ENCODE results near the gene CDAN1. TPM values are rescaled to one million over a fixed set of nuclear protein-coding genes. Genes with fewer than 3 reads are reported as not detected.
"Not testable (repeated sequence)": the region's sequence is repeated elsewhere in the genome, so short reads cannot be mapped to it uniquely, and the experiment has no call there.

Gene CDAN1
- total RNA-seq, 1 donor from 2014 or later, result 10.9 TPM

- DNase-seq, result no peak
Measured at GRCh38 chr15:42707873-42708544, 28.9 kb downstream of the CDAN1 start.

- no peak for DNase-seq
Measured at GRCh38 chr15:42707068-42707467, 29.9 kb downstream of the CDAN1 start.

- no peak for DNase-seq
Measured at GRCh38 chr15:42705336-42705735, 31.6 kb downstream of the CDAN1 start.

- DNase-seq, result no peak
Measured at GRCh38 chr15:42704492-42704926, 32.4 kb downstream of the CDAN1 start.

- no peak for DNase-seq
Measured at GRCh38 chr15:42696626-42697025, 40.3 kb downstream of the CDAN1 start.

- no peak for DNase-seq
Measured at GRCh38 chr15:42695527-42696071, 41.3 kb downstream of the CDAN1 start.

- DNase-seq, result no peak
Measured at GRCh38 chr15:42694398-42694797, 42.5 kb downstream of the CDAN1 start.

GRCh38 chr15:42693942-42694341 is 43.0 kb downstream of the CDAN1 start:
- no peak for DNase-seq

GRCh38 chr15:42693496-42693895 is 43.4 kb downstream of the CDAN1 start:
- no peak for DNase-seq

GRCh38 chr15:42692997-42693396 is 43.9 kb downstream of the CDAN1 start:
- no peak for DNase-seq

GRCh38 chr15:42692536-42692935 is 44.4 kb downstream of the CDAN1 start:
- no peak for DNase-seq

GRCh38 chr15:42691770-42692169 is 45.2 kb downstream of the CDAN1 start:
- no peak for DNase-seq

- no peak for DNase-seq
Measured at GRCh38 chr15:42691308-42691707, 45.6 kb downstream of the CDAN1 start.

- no peak for DNase-seq
Measured at GRCh38 chr15:42688301-42688700, 48.6 kb downstream of the CDAN1 start.

- no peak for DNase-seq
Measured at GRCh38 chr15:42687740-42688139, 49.2 kb downstream of the CDAN1 start.

- no peak for DNase-seq
Measured at GRCh38 chr15:42686281-42686680, 50.6 kb downstream of the CDAN1 start.

- DNase-seq, result no peak
Measured at GRCh38 chr15:42681119-42681518, 55.8 kb downstream of the CDAN1 start.

- not testable (repeated sequence) for DNase-seq
Measured at GRCh38 chr15:42680142-42680482, 56.8 kb downstream of the CDAN1 start.

- DNase-seq, result no peak
Measured at GRCh38 chr15:42679285-42680141, 57.4 kb downstream of the CDAN1 start.

- DNase-seq, result no peak
Measured at GRCh38 chr15:42675021-42675420, 61.9 kb downstream of the CDAN1 start.

- DNase-seq, result no peak
Measured at GRCh38 chr15:42674472-42674871, 62.5 kb downstream of the CDAN1 start.
